ENCODE measurements around the gene ZNRF2. TPM values are rescaled to one million over a fixed set of nuclear protein-coding genes. Genes with fewer than 3 reads are reported as not detected.
"Not testable (repeated sequence)": the region's sequence is repeated elsewhere in the genome, so short reads cannot be mapped to it uniquely, and the experiment has no call there.

The ZNRF2 gene
- total RNA-seq, 1 experiment from 2014 or later, result 12.7 TPM

DNA sequence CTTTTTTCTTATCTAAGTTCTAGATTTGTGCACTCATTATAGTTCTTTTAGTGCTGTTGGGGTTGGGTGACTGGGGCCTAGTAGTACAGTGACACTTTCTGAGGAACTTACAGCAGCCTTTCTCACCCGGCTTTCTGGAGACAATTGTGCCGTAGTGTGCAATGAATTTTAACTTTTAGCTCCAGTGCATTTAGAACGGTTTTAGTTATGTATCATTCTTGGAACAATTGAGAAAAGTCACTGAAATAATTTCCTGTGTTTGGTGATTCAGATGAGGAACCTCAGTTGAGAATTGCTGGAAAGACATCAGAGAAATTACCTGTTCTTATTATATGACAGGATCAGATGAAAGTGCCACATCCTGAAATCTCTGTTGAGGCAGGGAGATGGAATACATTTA is 3.2 kb downstream of the ZNRF2 start:
- DNase-seq (ENCODE audit: low read depth), result not testable (repeated sequence)

DNA sequence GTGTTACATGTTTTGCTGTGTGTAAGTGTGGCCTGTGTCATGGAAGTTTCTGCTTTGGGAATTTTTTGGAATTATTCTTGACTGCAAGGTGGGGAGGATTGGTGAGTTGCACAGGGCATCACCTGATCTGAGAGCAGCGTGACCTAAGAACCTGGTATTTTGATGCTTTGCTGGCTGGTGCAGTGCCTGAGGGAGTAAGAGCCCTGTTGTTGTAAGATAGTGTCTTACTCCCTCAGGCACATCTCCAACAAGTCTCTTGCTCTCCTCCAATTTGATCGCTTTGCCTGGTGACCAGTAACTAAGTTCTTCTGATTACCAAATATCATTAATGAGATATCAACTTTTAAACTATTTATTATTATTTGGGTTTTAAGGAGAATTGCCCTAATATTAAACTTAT is 5.2 kb downstream of the ZNRF2 start:
- not testable (repeated sequence) for DNase-seq (ENCODE audit: low read depth)

DNA sequence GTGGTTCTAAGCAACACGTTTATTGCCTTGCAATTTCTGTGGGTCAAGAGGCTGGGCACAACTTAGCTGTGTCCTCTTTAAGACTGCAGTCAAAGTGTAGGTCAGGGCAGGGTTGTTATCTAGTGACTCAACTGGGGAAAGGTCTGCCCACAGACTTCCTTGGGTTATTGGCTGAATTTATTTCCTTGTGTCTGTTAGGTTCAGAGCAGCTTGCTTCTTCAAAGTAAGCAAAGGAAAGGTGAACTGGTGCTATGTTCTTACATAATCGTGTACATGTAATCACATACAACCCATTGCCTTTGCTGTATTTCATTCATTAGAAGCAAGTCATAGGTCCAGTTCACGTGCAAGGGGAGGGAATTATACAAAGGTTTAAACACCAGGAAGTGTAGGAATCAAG is 5.9 kb downstream of the ZNRF2 start:
- peak; percentile 44 for DNase-seq (ENCODE audit: low read depth)

DNA sequence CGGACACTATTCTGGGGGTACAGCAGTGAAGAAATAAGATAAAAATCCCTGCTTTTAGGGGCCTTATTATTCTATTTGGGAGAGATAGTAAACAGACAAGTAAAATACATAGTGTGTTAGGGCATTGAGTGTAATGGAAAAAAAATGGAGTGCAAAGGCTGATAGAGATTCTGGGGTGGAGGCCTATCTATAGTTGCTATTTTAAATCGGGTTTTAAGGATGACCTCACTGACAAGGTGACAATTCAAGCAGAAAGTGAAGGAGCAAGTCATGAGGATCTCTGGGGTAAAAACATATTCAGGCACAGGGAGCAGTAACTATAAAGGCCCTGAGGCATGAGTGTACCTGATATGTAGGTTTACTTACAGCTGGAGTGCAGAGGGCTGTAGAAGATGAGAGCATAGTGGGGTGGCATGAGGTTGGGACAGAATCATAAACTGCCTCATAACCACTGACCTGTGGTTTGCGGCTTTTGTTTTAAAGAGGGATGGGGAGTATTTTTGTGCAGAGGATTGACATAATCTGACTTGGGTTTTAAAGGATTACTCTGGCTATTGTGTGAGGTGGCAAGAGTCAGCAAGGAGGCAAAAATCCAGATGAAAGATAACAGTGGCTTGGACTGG is 8.1 kb downstream of the ZNRF2 start:
- DNase-seq (ENCODE audit: low read depth), result not testable (repeated sequence)

DNA sequence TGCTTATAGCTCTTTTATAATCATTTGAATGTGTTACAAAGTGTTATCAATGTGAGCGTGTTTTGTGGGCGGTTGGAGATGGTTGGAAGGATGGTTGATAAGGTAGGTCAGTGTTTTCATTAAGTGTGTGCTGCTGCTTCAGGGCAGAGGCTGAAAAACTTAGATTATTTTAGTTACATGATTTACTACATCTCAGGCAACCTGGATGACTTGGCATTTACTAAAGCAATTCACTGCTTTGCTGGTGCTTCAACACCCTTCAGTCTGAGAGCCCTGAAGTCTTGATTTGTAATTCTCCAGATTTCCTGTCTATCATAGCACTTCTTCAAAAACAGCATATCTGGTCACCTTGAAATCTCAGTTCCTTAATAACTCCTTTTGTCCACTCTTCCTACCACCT is 11.9 kb downstream of the ZNRF2 start:
- DNase-seq (ENCODE audit: low read depth), result not testable (repeated sequence)

DNA sequence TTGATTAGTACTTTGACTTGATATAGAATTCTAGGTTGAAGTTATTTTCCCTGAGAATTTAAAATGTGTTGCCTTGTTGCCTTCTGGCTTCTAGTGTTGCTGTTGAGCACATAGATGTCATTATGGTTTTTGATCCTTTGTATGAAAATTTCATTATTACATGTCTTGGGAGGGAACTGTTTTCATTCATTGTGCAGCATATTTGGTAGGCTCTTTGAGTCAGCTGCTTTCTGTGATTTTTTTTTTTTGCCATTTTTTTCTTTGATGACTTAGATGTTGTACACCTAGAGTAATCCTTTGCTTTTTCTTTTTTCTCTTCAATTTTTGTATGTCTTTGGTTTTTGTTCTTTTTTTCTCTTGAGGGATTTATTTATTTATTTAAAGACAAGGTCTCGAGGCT is 13.1 kb downstream of the ZNRF2 start:
- not testable (repeated sequence) for DNase-seq (ENCODE audit: low read depth)

DNA sequence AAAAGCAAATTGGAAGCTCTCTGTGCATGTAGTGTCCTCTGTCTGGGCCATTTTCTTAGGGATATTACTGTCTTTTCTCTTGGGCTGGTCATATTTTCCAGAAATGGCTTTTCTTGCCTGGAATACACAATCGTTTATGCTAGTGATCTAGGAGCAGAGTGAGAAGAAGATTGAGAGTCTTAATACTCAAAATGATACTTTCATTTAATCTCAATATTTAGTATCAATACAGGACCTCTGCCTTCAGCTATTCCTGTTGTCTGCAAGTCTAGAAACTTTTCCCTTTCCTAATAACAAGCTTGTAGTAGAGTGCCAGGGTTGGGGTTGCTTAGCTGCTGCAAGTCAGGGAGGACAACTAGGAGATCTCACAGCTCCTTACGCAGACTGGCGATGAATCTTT is 14.0 kb downstream of the ZNRF2 start:
- not testable (repeated sequence) for DNase-seq (ENCODE audit: low read depth)

DNA sequence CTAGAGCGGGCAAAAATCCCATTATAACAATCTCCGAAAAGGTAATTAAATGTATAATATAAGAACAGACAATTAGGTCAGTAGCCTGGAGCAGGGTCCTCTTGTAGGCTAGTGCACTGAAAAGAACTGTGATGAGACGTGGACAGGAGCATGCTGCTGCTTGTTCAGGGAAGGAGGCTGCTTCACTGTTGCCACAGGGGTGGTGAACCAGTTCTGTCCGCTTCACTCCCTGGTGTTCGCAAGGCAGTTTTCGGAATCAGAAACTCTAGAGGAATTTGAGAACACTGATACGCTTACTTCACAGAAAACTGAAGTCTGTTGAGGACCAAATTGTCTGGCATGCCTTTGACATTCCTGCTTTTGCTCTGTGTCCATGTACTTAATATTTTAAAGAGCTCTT is 17.4 kb downstream of the ZNRF2 start:
- DNase-seq (ENCODE audit: low read depth), result no peak

DNA sequence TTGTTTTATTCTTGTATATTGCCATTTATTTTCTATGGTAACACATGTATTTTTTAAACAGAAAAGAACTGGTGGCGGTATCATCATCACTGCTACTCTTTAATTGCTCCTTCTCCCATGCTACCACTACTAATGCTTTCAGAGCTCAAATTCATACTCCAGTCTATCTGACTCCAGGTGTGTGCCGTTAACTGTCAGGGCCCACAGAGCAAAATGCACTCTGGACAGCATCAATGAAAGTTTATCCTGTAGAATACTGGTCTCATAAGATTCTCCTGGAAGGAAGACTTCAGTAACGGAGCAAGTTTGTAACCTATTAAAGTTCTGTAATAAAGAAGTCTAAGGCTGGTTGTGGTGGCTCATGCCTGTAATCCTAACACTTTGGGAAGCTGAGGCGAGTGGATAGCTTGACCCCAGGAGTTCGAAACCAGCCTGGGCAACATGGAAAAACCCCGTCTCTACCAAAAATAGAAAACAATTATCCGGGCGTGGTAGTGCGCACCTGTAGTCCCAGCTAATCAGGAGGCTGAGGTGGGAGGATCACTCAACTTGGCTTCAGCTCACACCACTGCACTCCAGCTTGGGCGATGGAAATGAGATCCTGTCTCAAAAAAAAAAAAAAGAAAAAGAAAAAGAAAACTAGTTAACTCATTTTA is 18.4 kb downstream of the ZNRF2 start:
- DNase-seq (ENCODE audit: low read depth), result no peak

DNA sequence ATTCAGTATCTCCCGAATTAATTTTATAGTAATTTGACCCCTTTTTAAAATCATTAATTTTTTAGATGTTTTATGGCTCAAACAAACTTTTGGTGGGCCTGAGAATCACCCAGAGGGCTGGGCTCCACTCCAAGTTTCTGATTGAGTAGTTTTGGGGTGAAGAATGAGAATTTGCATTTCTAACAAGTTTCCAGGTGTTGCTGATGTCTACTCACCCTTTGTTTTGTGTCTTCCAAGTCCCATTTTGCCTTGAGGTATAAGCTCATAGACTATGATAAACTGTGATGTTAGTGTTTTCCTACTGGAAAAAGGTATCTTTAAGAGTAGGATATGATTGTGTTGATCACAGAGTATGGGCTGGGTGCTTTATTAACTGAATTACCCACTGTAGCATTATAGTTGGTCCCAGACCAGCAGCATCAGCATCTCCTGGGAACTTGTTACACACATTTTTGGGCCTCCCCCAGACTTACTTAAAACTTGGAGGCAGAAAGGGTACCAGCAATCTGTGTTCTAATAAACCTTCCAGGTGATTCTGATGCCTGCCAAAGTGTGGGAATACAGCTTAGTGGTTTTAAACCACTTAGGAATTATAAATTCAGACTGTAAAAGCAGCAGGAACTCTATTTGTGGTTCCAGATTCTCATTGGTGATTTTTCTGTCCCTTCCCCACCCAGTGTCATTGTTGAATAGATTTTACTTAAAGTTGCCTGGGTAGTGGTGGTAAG is 19.1 kb downstream of the ZNRF2 start:
- DNase-seq (ENCODE audit: low read depth), result no peak

DNA sequence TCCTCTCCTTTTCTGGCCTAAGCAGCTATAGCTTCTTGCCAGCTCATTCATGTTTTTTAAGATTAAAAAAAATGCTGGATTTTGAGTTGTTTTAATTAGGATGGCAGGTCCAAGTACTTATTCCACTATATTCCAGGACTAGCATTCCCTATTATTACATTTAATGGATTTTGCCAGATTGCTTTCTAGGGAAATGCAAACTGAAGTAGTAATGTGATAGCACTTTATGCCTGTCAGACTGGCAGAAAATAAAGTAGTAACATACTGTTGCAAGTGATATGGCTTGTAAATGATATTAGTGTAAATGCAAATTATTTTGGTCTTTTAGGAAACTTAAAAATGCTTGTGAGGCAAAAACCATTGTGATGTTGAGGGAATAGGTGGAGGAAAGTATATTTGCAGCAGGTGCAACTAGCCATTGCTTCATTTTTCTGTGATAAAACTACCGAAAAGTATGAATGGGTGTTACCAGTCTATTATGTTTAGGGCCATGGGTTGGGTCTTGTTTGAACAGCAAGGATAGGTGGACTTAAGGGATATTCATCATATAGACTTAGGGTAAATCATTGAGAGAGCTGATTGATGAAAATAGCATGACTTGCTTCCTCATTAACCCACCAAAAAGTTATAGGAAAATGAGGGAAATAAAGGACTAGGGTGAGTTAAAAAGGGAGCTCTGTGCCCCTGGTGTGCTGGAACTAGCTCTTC is 19.9 kb downstream of the ZNRF2 start:
- DNase-seq (ENCODE audit: low read depth), result no peak

DNA sequence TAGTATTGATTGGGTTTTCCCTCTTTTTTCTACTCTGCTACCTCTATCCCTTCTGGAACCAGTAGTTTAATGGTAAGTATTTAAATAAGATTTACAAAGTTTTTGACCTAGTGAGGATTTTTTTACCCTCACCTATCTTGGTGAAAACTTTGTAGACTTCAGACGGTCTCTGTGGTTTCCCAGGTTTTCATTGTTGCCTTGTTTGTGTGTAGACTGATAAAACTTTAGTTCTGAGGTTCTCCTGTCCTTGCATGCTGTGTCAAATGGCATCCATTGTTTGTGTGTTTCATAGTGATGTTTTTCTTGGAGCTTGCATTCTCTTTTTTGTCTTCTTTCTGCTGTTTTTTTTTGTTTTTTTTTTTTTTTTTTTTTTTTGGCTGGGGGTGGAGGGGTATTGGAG is 22.6 kb downstream of the ZNRF2 start:
- no peak for DNase-seq (ENCODE audit: low read depth)

DNA sequence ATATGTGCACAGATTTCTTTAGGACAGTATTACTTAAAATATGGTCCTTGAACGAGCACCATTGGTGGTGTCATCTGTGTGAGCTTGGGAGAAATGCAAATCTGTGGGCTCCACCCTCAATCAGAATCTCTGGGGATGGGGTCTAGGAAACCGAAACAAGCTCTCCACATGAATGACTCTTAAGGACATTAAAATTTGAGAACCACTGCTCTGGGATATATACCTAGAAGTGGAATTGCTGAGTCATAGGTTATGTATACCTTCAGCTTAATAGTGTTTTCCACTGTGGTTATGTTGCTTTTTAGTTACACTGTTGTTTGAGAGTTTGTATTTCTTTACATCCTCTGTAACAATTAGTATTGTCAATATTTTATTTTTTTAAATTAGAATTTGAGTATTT is 24.0 kb downstream of the ZNRF2 start:
- DNase-seq (ENCODE audit: low read depth), result no peak

DNA sequence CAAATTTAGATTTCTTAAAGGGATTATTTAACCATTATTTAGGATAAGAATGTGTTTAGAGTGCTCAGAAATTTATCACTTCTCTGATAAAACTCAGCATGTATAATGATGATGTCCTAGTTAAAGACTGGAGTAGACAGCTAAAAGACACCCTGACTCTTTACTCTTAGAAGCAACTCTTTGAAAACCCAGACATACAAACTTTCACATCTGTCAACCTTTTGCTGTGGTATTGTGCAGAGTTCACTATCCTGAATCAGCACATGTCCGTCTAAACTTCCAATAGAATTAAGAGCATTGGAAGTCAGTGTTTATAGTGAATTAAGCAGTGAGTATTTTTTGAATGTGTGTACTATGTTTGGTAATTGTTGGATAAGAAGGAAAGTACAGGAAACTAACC is 24.9 kb downstream of the ZNRF2 start:
- DNase-seq (ENCODE audit: low read depth), result no peak

DNA sequence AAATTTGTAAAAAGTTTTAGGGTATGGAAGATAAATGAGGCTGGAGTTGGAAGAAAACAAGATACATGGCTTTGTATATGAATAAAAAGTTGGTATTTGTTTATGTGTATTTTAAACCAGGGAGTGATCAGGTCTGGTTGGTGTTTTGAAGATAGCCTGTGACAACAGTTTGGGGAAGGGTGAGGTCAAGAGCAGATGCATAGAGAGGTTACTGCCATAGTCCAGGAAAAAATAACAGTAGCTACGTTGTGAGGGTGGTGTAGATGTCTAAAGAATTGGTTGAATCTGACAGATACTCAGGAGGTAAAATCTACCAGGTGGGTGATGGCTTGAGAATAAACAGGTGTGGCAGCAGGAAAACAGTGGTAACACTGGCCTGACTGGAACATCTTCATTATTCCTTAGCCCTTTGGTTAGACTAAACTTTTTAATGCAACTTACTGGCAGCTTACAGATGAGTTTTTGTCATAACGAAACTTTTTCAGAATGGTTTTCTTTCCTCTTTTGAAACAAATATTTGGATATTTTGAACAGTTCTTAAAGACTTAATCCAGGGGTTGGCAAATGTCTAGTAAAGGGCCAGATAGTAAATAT is 25.5 kb downstream of the ZNRF2 start:
- no peak for DNase-seq (ENCODE audit: low read depth)

DNA sequence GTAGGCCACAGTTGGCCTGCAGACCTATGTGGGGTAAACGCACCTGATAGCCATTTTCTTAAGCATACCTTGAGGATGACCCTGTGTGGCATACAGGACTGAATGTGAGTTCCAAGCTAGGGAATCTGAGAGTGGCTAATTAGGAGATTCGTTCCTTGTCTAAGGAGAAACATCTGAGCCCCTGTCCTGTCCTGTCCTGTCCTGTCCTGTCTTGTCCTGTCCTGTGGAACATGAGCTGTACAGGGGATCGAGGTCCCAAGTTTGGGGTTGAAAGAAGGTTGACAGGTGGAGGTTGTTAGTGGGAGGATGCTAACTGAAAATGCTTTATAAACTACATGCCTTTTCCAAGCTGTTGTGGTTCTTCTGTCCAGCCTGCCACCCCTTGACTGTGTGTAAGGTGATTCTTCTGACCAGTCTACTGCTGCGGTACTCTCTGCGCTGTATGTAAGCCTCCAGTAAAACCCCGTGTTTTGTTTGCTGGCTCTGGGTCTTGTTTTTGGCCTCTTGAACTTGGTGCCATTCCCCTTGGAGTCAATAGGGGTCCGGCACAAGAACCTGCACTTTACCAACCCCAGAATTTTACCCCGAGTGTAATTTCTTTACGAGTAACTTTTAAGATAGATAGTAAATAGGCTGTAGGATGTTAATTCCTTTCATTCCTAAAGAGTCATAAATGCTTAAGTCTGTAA is 26.4 kb downstream of the ZNRF2 start:
- no peak for DNase-seq (ENCODE audit: low read depth)

DNA sequence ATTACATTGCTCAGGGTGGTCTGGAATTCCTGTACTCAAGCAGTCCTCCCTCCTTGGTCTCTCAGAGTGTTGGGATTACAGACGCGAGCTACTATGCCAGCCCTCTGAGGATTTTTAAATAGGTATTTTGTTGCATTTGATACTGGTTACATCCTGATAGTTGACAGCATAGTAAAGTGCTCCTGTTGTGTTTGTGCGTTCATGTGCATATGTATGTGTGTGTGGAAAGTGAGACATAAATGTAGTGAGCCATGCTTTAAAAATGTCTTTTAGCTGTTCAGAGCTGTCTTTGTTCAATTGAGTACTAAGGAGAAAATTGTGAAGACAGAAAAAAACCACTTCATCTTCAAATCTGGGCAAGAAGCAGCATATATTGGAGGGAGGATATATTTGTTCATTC is 27.8 kb downstream of the ZNRF2 start:
- DNase-seq (ENCODE audit: low read depth), result no peak

DNA sequence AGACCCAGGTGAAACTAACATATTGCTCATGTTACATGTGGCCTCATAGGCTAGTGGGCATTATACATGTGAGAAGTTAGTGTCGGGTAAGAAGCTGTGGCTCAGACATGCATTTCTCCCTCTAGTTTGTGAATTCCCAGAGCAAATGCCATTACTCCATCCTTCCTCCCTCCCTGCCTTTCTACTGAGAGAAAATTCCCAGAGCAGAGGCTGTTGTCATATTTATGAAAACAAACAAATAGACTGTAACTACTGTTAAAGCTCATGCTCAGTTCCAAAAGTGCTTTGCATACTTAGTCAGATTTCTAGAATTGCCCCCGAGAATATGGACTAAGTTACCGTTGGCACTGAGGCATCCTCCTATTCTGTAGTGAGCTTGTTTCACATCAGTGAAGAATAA is 29.0 kb downstream of the ZNRF2 start:
- DNase-seq (ENCODE audit: low read depth), result peak; percentile 27

DNA sequence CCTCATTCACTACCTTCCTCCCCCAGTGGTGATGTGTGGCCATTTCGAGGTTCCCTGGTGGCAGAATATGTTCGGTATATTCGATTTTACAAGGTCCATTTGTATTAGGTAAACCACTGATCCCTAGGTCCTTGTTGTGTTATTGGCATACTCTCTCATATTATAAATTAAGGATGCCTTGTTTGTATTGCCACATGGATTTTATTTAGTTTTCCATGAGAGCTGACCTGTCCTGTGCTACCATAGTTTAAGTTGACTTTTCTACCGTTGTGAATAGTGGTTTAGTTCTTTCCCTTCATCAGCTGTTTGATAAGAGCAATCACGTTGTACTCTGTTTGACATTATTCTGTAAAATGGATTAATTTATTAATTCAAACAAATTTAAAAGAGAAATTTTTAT is 29.4 kb downstream of the ZNRF2 start:
- no peak for DNase-seq (ENCODE audit: low read depth)

DNA sequence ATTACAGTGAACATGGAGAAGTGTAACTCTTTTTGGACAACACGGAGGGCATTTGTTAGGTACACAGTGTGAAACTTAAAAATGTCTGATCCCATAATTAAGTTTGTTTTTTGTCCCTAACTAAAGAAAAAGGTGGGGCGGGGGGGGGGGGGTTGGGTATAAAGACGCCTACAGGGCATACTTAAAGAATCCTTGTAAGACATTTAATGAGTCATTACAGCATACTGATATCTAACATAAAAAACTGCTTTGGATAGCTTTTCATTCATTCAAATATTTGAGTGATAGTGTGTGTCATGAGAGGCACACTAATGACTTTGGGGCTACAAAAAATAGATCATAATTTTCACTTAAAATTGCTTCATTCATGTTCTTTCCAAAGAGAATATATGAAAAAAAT is 31.2 kb downstream of the ZNRF2 start:
- DNase-seq (ENCODE audit: low read depth), result no peak

DNA sequence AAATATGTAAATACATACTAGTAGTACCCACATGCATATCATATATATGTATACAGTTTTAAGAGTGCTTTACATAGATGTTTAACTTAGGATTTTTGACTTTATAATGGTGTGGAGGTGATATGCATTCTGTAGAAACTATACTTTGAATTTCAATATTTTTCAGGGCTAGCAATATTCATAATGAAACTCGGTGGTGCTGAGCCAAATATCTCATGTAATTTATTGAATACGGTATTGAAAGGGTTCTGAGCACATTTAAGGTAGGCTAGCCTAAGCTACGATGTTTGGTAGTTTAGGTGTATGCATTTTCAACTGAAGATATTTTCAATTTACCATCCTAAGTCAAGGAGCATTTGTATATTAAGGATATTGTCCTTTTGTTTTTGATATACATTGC is 36.0 kb downstream of the ZNRF2 start:
- DNase-seq (ENCODE audit: low read depth), result no peak
